ENCODE measurements around the gene KCNJ18. TPM values are rescaled to one million over a fixed set of nuclear protein-coding genes. Genes with fewer than 3 reads are reported as not detected.
"Not testable (repeated sequence)": the region's sequence is repeated elsewhere in the genome, so short reads cannot be mapped to it uniquely, and the experiment has no call there.

Gene KCNJ18
- polyA plus RNA-seq, 12 donors: not detected

GRCh38 chr17:21670361-21671155 is 21.8 kb upstream of the KCNJ18 start:
- DNase-seq: not testable (repeated sequence)

- DNase-seq: not testable (repeated sequence)
Observed at GRCh38 chr17:21671437-21671836, 20.9 kb upstream of the KCNJ18 start.

GRCh38 chr17:21671871-21672270 is 20.5 kb upstream of the KCNJ18 start:
- DNase-seq: not testable (repeated sequence)

GRCh38 chr17:21673451-21674241 is 18.7 kb upstream of the KCNJ18 start:
- not testable (repeated sequence) for DNase-seq

- no peak for DNase-seq
Observed at GRCh38 chr17:21674242-21674731, 18.0 kb upstream of the KCNJ18 start.

GRCh38 chr17:21674891-21675738 is 17.2 kb upstream of the KCNJ18 start:
- not testable (repeated sequence) for DNase-seq

- DNase-seq: not testable (repeated sequence)
Observed at GRCh38 chr17:21675739-21676130, 16.6 kb upstream of the KCNJ18 start.

GRCh38 chr17:21676281-21677111 is 15.8 kb upstream of the KCNJ18 start:
- DNase-seq: no peak

- no peak for DNase-seq
Observed at GRCh38 chr17:21677126-21677910, 15.0 kb upstream of the KCNJ18 start.

- no peak for DNase-seq
Observed at GRCh38 chr17:21677911-21678310, 14.4 kb upstream of the KCNJ18 start.

GRCh38 chr17:21678393-21679081 is 13.8 kb upstream of the KCNJ18 start:
- no peak for DNase-seq

GRCh38 chr17:21679256-21680146 is 12.8 kb upstream of the KCNJ18 start:
- no peak for DNase-seq

GRCh38 chr17:21680366-21680765 is 12.0 kb upstream of the KCNJ18 start:
- no peak for DNase-seq

GRCh38 chr17:21680850-21681351 is 11.4 kb upstream of the KCNJ18 start:
- not testable (repeated sequence) for DNase-seq

GRCh38 chr17:21681576-21681975 is 10.7 kb upstream of the KCNJ18 start:
- not testable (repeated sequence) for DNase-seq

- DNase-seq: not testable (repeated sequence)
Observed at GRCh38 chr17:21682130-21682529, 10.2 kb upstream of the KCNJ18 start.

GRCh38 chr17:21683142-21683712 is 9.1 kb upstream of the KCNJ18 start:
- not testable (repeated sequence) for DNase-seq

GRCh38 chr17:21683897-21684296 is 8.4 kb upstream of the KCNJ18 start:
- DNase-seq: not testable (repeated sequence)

All from muscle of arm (tissue), 12 donors.